ENCODE results near the gene CBLN1.

Gene CBLN1

DNA sequence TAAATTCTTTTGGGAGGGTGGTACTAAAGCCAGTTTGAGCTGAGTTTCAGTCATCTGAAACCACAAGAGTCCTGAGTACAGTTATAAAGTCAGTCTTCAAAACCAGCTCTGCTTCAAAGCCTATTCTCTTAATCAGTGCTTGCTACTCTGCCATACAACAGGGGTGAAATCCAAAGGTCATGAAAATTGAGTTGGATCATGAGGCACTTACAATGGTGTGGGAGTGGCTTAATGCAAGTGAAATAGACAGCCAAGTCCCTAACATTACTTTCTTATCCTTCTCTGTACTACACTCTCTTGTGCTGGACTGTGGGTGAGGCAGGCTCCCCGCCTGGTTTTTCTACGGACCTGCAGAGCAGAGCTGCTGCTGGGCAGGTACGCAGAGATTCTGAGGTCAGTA, 12.4 kb downstream of the CBLN1 start:
- no peaks in the 10 kb centered on the region for H4K20me1 ChIP-seq (ENCODE audit: insufficient read depth)
- H3K4me1 ChIP-seq (ENCODE audit: low read depth, poor library complexity, severe bottlenecking), result no peaks in the 10 kb centered on the region
- no peaks in the 10 kb centered on the region for H3K79me2 ChIP-seq (ENCODE audit: insufficient read depth, low read depth)
- TF ChIP-seq CTCF (conservative IDR thresholded peaks at IDR 0.05; ENCODE audit: low read depth, low read length), result no peak
- H3K4me3 ChIP-seq (IDR thresholded peaks at IDR 0.05; ENCODE audit: insufficient read depth, low read depth, low read length), result no peak overlapping the region
- no peaks in the 10 kb centered on the region for H3K36me3 ChIP-seq (ENCODE audit: insufficient read depth)
- H3K27me3 ChIP-seq (ENCODE audit: insufficient read depth, low read depth), result no peaks in the 10 kb centered on the region
- no peak overlapping the region for H3K9ac ChIP-seq
- no peak overlapping the region for H3K4me2 ChIP-seq
- H2AFZ ChIP-seq (ENCODE audit: low read depth), result no peak overlapping the region
- H3K27ac ChIP-seq, result no peak overlapping the region

GRCh38 chr16:49268667-49269066, 13.0 kb downstream of the CBLN1 start:
- Histone ChIP-seq H3K9ac (no peak overlapping the region), H4K20me1 (ENCODE audit: insufficient read depth) (no peaks in the 10 kb centered on the region), H3K4me1 (ENCODE audit: low read depth, poor library complexity, severe bottlenecking) (no peaks in the 10 kb centered on the region), H3K4me3 (IDR thresholded peaks at IDR 0.05; ENCODE audit: insufficient read depth, low read depth, low read length) (no peak overlapping the region), H2AFZ (ENCODE audit: low read depth) (no peak overlapping the region), H3K79me2 (ENCODE audit: insufficient read depth, low read depth) (no peaks in the 10 kb centered on the region), H3K36me3 (ENCODE audit: insufficient read depth) (no peaks in the 10 kb centered on the region), H3K27ac (no peak overlapping the region), H3K4me2 (no peak overlapping the region), H3K27me3 (ENCODE audit: insufficient read depth, low read depth) (no peaks in the 10 kb centered on the region)
- TF ChIP-seq CTCF (conservative IDR thresholded peaks at IDR 0.05; ENCODE audit: low read depth, low read length), result no peak

- Histone ChIP-seq H3K9ac (no peak overlapping the region), H4K20me1 (ENCODE audit: insufficient read depth) (no peaks in the 10 kb centered on the region), H3K4me3 (IDR thresholded peaks at IDR 0.05; ENCODE audit: insufficient read depth, low read depth, low read length) (no peak overlapping the region), H2AFZ (ENCODE audit: low read depth) (no peak overlapping the region), H3K36me3 (ENCODE audit: insufficient read depth) (no peaks in the 10 kb centered on the region), H3K27ac (no peak overlapping the region), H3K4me2 (no peak overlapping the region), H3K4me1 (ENCODE audit: low read depth, poor library complexity, severe bottlenecking) (no peaks in the 10 kb centered on the region), H3K79me2 (ENCODE audit: insufficient read depth, low read depth) (no peaks in the 10 kb centered on the region), H3K27me3 (ENCODE audit: insufficient read depth, low read depth) (no peaks in the 10 kb centered on the region)
- TF ChIP-seq CTCF (conservative IDR thresholded peaks at IDR 0.05; ENCODE audit: low read depth, low read length), result no peak
Observed at GRCh38 chr16:49262501-49262900, 19.1 kb downstream of the CBLN1 start.

GRCh38 chr16:49261930-49262329, 19.7 kb downstream of the CBLN1 start:
- no peak overlapping the region for H3K27ac ChIP-seq
- no peak overlapping the region for H2AFZ ChIP-seq (ENCODE audit: low read depth)
- no peaks in the 10 kb centered on the region for H3K27me3 ChIP-seq (ENCODE audit: insufficient read depth, low read depth)
- TF ChIP-seq CTCF (conservative IDR thresholded peaks at IDR 0.05; ENCODE audit: low read depth, low read length), result no peak
- no peaks in the 10 kb centered on the region for H3K4me1 ChIP-seq (ENCODE audit: low read depth, poor library complexity, severe bottlenecking)
- H4K20me1 ChIP-seq (ENCODE audit: insufficient read depth), result no peaks in the 10 kb centered on the region
- H3K4me3 ChIP-seq (IDR thresholded peaks at IDR 0.05; ENCODE audit: insufficient read depth, low read depth, low read length), result no peak overlapping the region
- no peak overlapping the region for H3K4me2 ChIP-seq
- H3K36me3 ChIP-seq (ENCODE audit: insufficient read depth), result no peaks in the 10 kb centered on the region
- H3K79me2 ChIP-seq (ENCODE audit: insufficient read depth, low read depth), result no peaks in the 10 kb centered on the region
- no peak overlapping the region for H3K9ac ChIP-seq
